Measurements from ENCODE around the gene CATSPERE.

CATSPERE gene

DNA sequence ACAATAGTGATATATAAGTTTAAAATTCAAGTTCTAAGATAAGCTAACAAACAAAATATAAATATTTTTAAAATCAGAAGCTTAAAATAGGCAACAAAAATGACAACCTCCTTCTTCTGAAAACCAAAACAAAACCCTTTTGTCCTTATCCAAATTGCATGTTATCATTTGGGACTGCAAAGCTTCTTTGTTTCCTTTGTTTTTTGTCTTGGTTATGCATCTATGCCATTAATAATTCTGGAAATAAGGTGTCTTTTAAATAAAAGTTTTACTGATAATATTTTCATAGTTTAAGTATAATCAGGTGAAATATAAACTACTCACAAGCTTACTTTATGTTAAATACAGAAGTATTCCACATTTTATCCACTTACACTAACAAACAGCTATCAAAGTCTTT is 29.9 kb upstream of the CATSPERE start:
- H3K36me3 ChIP-seq (ENCODE audit: control insufficient read depth, insufficient read depth, low read length): peaks cover 14% of the 10 kb centered on the region
- H3K4me3 ChIP-seq (ENCODE audit: insufficient read depth, low read depth, low read length): no peak overlapping the region
- no peaks in the 10 kb centered on the region for H3K9me3 ChIP-seq (ENCODE audit: control insufficient read depth, low read length)
- H3K27ac ChIP-seq (ENCODE audit: insufficient read depth, low read depth, low read length, poor library complexity, severe bottlenecking): no peak overlapping the region
- no peaks in the 10 kb centered on the region for H3K27me3 ChIP-seq (ENCODE audit: control insufficient read depth, insufficient read depth, low read length, poor library complexity, severe bottlenecking)
- H3K4me1 ChIP-seq (ENCODE audit: control insufficient read depth, insufficient read depth, low read length): no peaks in the 10 kb centered on the region

GRCh38 chr1:244435562-244436205 is 25.4 kb upstream of the CATSPERE start:
- Histone ChIP-seq H3K27me3 (ENCODE audit: control insufficient read depth, insufficient read depth, low read length, poor library complexity, severe bottlenecking) (no peaks in the 10 kb centered on the region), H3K27ac (ENCODE audit: insufficient read depth, low read depth, low read length, poor library complexity, severe bottlenecking) (no peak overlapping the region), H3K36me3 (ENCODE audit: control insufficient read depth, insufficient read depth, low read length) (peaks cover 10% of the 10 kb centered on the region), H3K4me3 (ENCODE audit: insufficient read depth, low read depth, low read length) (no peak overlapping the region), H3K4me1 (ENCODE audit: control insufficient read depth, insufficient read depth, low read length) (no peaks in the 10 kb centered on the region), H3K9me3 (ENCODE audit: control insufficient read depth, low read length) (no peaks in the 10 kb centered on the region)
- WGBS, 2 experiments: 93 to 97% methylated on average over 6 of the region's 6 CpGs

DNA sequence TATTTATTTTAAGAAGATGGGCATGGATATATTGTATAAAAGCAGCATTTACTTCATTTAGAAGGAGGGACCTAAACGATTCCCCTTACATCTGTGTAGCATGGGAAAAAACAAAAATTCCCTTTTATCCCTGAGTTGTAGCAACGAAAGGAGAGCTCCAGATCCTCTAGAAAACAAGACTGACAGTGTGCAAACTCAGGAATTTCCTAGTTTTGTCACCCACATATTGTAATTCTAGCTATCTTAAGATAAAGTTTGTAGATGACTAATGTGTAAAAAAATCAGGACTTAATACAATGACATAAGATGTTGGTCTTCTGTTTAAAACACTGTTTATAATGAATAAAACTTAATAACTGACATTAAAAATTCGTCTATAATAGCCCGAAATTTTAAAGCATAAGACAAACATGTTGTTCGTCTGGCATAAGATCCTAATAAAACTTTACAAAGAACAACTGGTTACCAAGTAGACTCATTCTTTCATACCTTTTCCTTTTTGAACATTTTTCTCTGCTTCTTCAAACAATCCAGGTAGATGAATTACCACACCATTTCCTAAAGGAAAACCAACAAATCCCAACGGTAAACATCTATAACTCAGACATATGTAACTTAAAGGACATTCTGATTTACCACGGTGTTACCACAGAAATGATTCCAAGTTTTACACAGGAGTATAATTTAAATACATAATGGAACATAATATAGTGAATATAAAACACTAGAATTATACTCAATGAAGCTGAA is 24.6 kb upstream of the CATSPERE start:
- H3K9me3 ChIP-seq (ENCODE audit: control insufficient read depth, low read length): no peaks in the 10 kb centered on the region
- no peaks in the 10 kb centered on the region for H3K27me3 ChIP-seq (ENCODE audit: control insufficient read depth, insufficient read depth, low read length, poor library complexity, severe bottlenecking)
- H3K4me1 ChIP-seq (ENCODE audit: control insufficient read depth, insufficient read depth, low read length): no peaks in the 10 kb centered on the region
- WGBS, 2 experiments: 93 to 96% methylated on average over 6 of the region's 7 CpGs
- H3K4me3 ChIP-seq (ENCODE audit: insufficient read depth, low read depth, low read length): no peak overlapping the region
- no peak overlapping the region for H3K27ac ChIP-seq (ENCODE audit: insufficient read depth, low read depth, low read length, poor library complexity, severe bottlenecking)
- H3K36me3 ChIP-seq (ENCODE audit: control insufficient read depth, insufficient read depth, low read length): peaks cover 8% of the 10 kb centered on the region

DNA sequence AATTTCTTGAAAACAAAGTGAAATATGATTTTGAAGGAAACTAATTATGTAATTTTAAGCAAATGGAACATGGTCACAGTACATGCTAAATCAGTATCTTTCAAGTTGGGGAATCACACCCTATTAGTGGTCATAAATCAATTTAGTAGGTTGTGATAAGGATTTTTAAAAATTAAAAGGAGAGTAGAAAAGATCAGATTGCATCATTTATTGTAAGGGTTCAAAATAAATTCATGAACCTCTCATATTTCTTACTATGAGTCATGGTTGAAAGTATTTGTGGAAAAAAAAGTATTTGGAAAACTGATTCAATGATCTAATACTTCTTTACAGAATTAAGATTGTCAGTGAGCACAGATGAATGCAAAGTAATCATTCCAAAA is 24.0 kb upstream of the CATSPERE start:
- Histone ChIP-seq H3K9me3 (ENCODE audit: control insufficient read depth, low read length) (no peaks in the 10 kb centered on the region), H3K36me3 (ENCODE audit: control insufficient read depth, insufficient read depth, low read length) (peaks cover 6% of the 10 kb centered on the region), H3K27ac (ENCODE audit: insufficient read depth, low read depth, low read length, poor library complexity, severe bottlenecking) (no peak overlapping the region), H3K27me3 (ENCODE audit: control insufficient read depth, insufficient read depth, low read length, poor library complexity, severe bottlenecking) (no peaks in the 10 kb centered on the region), H3K4me3 (ENCODE audit: insufficient read depth, low read depth, low read length) (no peak overlapping the region), H3K4me1 (ENCODE audit: control insufficient read depth, insufficient read depth, low read length) (no peaks in the 10 kb centered on the region)

DNA sequence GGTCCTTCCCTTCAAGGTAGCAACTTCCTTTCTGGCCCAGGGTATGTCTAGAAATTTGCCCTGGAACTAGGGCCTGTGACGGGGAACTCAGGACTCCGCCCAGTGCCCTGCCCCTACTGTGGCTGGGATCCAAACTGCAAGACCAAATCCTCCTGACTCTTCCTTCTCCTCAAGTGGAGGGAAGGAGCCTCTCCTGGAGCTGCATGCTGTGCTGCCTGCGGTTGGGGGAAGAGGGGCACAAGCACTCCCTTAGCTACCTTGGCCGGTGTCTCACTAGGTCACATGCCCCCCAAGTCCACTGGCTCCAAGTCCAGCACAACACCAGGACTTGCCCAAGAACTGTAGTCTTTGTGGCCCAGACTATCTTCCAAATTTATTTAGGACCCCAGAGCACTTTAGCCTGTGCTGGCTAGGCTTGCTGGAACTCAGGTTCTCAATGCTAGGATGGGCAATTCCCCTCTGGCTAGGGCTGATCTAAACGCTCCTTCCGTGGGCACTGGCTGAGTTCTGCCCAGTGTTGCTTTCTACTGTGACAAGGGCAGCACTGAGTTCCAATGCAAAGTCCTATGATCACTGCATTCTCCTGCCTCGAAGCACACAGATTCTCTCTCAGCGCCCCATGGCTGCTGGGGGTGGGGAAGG is 21.6 kb upstream of the CATSPERE start:
- no peak overlapping the region for H3K27ac ChIP-seq (ENCODE audit: insufficient read depth, low read depth, low read length, poor library complexity, severe bottlenecking)
- no peaks in the 10 kb centered on the region for H3K27me3 ChIP-seq (ENCODE audit: control insufficient read depth, insufficient read depth, low read length, poor library complexity, severe bottlenecking)
- H3K4me1 ChIP-seq (ENCODE audit: control insufficient read depth, insufficient read depth, low read length): no peaks in the 10 kb centered on the region
- H3K4me3 ChIP-seq (ENCODE audit: insufficient read depth, low read depth, low read length): no peak overlapping the region
- no peaks in the 10 kb centered on the region for H3K36me3 ChIP-seq (ENCODE audit: control insufficient read depth, insufficient read depth, low read length)
- no peaks in the 10 kb centered on the region for H3K9me3 ChIP-seq (ENCODE audit: control insufficient read depth, low read length)
- WGBS, 2 experiments: 66 to 68% methylated on average over 6 to 8 of the region's 8 CpGs

DNA sequence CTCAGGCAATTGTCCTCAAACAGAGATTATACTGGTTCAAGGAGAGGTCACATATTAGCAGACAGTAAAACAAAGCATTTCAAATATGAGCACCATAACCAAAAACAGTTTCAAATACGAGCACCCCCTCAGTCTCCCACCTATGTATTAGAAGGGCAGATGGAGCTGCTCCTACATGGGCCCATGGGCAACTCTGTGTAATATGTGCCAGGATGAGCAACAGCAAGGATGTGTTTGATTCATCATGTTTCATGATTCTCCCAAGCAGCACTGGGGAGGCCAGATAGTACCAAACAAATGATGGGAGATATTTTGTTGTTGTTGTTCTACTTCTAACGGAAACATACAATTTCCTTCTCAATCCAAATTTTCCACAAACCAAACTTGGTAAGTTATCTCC is 18.2 kb upstream of the CATSPERE start:
- Histone ChIP-seq H3K4me3 (ENCODE audit: insufficient read depth, low read depth, low read length) (no peak overlapping the region), H3K4me1 (ENCODE audit: control insufficient read depth, insufficient read depth, low read length) (peaks cover 19% of the 10 kb centered on the region), H3K27me3 (ENCODE audit: control insufficient read depth, insufficient read depth, low read length, poor library complexity, severe bottlenecking) (no peaks in the 10 kb centered on the region), H3K27ac (ENCODE audit: insufficient read depth, low read depth, low read length, poor library complexity, severe bottlenecking) (no peak overlapping the region), H3K9me3 (ENCODE audit: control insufficient read depth, low read length) (no peaks in the 10 kb centered on the region), H3K36me3 (ENCODE audit: control insufficient read depth, insufficient read depth, low read length) (no peaks in the 10 kb centered on the region)
- 92% methylated on average over 2 of the region's 2 CpGs for WGBS, 2 experiments

- Histone ChIP-seq H3K4me1 (ENCODE audit: control insufficient read depth, insufficient read depth, low read length) (peaks cover 33% of the 10 kb centered on the region), H3K27me3 (ENCODE audit: control insufficient read depth, insufficient read depth, low read length, poor library complexity, severe bottlenecking) (no peaks in the 10 kb centered on the region), H3K4me3 (ENCODE audit: insufficient read depth, low read depth, low read length) (no peak overlapping the region), H3K9me3 (ENCODE audit: control insufficient read depth, low read length) (no peaks in the 10 kb centered on the region), H3K36me3 (ENCODE audit: control insufficient read depth, insufficient read depth, low read length) (no peaks in the 10 kb centered on the region), H3K27ac (ENCODE audit: insufficient read depth, low read depth, low read length, poor library complexity, severe bottlenecking) (peak overlapping the region; percentile 20)
- 39 to 44% methylated on average over 1 of the region's 1 CpG for WGBS, 2 experiments
Observed at GRCh38 chr1:244444854-244445253, 16.2 kb upstream of the CATSPERE start.

DNA sequence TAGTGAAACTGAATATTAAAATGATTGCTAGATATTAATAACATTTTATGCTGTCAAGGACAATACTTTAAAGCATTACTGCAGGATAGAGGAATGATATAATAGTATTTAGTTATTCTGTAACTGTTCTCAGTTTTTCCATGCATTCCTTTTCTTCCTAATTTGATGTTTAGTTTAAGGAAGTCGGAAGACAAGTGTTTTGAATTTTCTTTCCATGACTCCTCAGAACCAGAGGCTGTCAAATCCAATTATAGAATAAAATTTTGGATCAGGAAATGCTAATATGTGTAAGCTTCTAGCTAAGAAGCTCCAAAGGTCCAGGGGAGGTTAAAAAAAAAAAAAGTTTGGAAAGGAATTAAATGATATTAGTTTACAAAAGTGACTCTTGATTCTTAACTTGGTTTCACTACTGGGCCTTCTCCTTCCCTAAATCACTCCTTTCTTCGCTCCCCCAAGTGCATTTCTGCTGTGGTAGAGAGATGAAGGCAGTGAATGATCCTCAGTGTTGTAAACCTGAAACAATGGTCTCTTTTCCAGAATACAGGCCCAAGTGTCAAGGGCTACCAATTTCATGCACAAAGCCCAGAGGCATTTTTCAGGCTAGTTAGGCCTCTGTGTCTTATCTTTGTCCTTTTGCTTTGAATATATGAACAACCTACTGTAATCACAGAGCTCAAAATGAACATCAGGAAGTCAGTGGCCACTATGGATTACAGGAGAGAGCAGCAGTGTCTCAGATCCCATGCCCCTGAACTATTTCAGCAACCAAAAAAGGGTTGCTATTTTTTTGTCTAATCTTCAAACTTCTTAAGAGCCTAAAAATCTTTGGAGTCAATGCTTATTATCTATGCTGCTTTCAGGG is 15.5 kb upstream of the CATSPERE start:
- 89% methylated on average over 2 of the region's 2 CpGs; no CpG with 5 or more reads in 1 of the 2 experiments for WGBS, 2 experiments
- H3K9me3 ChIP-seq (ENCODE audit: control insufficient read depth, low read length): no peaks in the 10 kb centered on the region
- no peak overlapping the region for H3K4me3 ChIP-seq (ENCODE audit: insufficient read depth, low read depth, low read length)
- no peaks in the 10 kb centered on the region for H3K27me3 ChIP-seq (ENCODE audit: control insufficient read depth, insufficient read depth, low read length, poor library complexity, severe bottlenecking)
- no peaks in the 10 kb centered on the region for H3K36me3 ChIP-seq (ENCODE audit: control insufficient read depth, insufficient read depth, low read length)
- H3K4me1 ChIP-seq (ENCODE audit: control insufficient read depth, insufficient read depth, low read length): peaks cover 38% of the 10 kb centered on the region
- peak overlapping the region; percentile 22 for H3K27ac ChIP-seq (ENCODE audit: insufficient read depth, low read depth, low read length, poor library complexity, severe bottlenecking)

- H3K27me3 ChIP-seq (ENCODE audit: control insufficient read depth, insufficient read depth, low read length, poor library complexity, severe bottlenecking): no peaks in the 10 kb centered on the region
- H3K27ac ChIP-seq (ENCODE audit: insufficient read depth, low read depth, low read length, poor library complexity, severe bottlenecking): no peak overlapping the region
- H3K4me1 ChIP-seq (ENCODE audit: control insufficient read depth, insufficient read depth, low read length): peaks cover 38% of the 10 kb centered on the region
- WGBS, 2 experiments: 100% methylated on average over 1 of the region's 1 CpG
- H3K9me3 ChIP-seq (ENCODE audit: control insufficient read depth, low read length): no peaks in the 10 kb centered on the region
- H3K36me3 ChIP-seq (ENCODE audit: control insufficient read depth, insufficient read depth, low read length): no peaks in the 10 kb centered on the region
- H3K4me3 ChIP-seq (ENCODE audit: insufficient read depth, low read depth, low read length): no peak overlapping the region
Observed at GRCh38 chr1:244447024-244447423, 14.0 kb upstream of the CATSPERE start.

GRCh38 chr1:244447552-244447951 is 13.5 kb upstream of the CATSPERE start:
- no peaks in the 10 kb centered on the region for H3K27me3 ChIP-seq (ENCODE audit: control insufficient read depth, insufficient read depth, low read length, poor library complexity, severe bottlenecking)
- WGBS, 2 experiments: 94% methylated on average over 2 of the region's 2 CpGs; no CpG with 5 or more reads in 1 of the 2 experiments
- no peak overlapping the region for H3K4me3 ChIP-seq (ENCODE audit: insufficient read depth, low read depth, low read length)

More at GRCh38 chr1:244447552-244447951, 13.5 kb upstream of the CATSPERE start:
- Histone ChIP-seq H3K4me1 (ENCODE audit: control insufficient read depth, insufficient read depth, low read length) (peaks cover 38% of the 10 kb centered on the region), H3K27ac (ENCODE audit: insufficient read depth, low read depth, low read length, poor library complexity, severe bottlenecking) (no peak overlapping the region), H3K36me3 (ENCODE audit: control insufficient read depth, insufficient read depth, low read length) (no peaks in the 10 kb centered on the region), H3K9me3 (ENCODE audit: control insufficient read depth, low read length) (no peaks in the 10 kb centered on the region)

Measured in ectodermal cell (in vitro differentiated cells).